Measurements from ENCODE around the gene ARHGAP27. TPM values are rescaled to one million over a fixed set of nuclear protein-coding genes. Genes with fewer than 3 reads are reported as not detected.

ARHGAP27 gene
- total and polyA plus RNA-seq, 2 of the 13 experiments (the other 11 are each of a cell fraction or from before 2014, with no cell fraction given) = 15.5 to 18.9 TPM

DNA sequence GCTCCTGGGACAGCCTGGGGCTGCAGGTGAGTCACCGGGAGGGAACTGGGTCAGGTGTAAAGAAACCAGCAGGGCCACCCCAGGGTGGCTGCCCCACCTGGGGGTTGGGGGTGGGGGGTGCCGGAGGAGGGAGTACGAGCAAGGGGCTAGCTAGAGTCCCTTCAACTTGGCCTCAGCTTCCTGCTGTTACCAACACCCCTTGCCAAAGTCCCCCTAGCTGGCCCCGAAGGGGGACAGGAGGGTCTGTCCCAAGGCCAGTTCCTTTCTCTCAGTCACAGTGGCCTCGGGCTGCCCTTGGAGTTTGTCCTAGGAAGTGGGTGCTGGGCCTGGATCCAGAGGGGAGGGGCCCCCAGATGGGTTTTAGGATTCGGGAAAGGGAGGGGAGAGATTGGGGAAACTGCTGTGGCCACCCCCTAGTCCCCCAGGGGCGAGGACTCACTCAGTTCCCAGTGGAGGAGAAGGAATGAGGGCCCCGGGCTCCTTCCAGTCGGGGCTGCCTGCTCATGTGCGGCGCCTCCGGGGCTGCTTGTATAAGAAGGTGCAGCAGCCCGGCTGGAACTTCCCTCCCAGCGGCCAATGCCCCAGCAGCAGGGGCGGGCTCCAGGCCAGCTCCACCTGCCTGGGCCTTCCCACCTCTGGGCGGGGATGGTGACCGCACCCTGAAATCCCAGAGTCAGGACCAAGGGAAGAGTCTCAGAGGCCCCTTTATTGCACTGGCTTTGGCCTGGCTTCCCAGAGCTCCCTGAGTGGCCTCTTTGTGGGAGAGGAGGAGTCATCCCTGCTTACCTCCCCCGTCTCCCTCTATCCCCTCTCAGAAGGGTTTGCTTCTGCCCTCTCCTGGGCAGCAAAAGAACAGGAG lies 7.3 kb downstream of the ARHGAP27 start (continued):
- TF ChIP-seq ZNF256 (CRISPR knock-in tag; conservative IDR thresholded peaks at IDR 0.05) (no peak), MAFF (IDR thresholded peaks at IDR 0.05; ENCODE audit: low read depth, low read length) (no peak), ZNF501 (CRISPR knock-in tag; IDR thresholded peaks at IDR 0.05) (peak; percentile 64), RBAK (CRISPR knock-in tag; IDR thresholded peaks at IDR 0.05) (no peak), DR1 (CRISPR knock-in tag; IDR thresholded peaks at IDR 0.05) (peak; percentile 92), ADNP (CRISPR knock-in tag; IDR thresholded peaks at IDR 0.05) (no peak), HIVEP1 (CRISPR knock-in tag; IDR thresholded peaks at IDR 0.05) (no peak; the same call in 1 of the 2 replicates), MIER2 (CRISPR knock-in tag; IDR thresholded peaks at IDR 0.05) (peak; percentile 26; the same call in 1 of the 2 replicates), ZNF160 (CRISPR knock-in tag; IDR thresholded peaks at IDR 0.05) (0 out of 2 replicates have a peak, but pooled peaks have one; percentile 26), ZNF292 (CRISPR knock-in tag; IDR thresholded peaks at IDR 0.05; ENCODE audit: borderline replicate concordance, low read depth) (peak; percentile 86)
- TF ChIP-seq, protein P1, sequence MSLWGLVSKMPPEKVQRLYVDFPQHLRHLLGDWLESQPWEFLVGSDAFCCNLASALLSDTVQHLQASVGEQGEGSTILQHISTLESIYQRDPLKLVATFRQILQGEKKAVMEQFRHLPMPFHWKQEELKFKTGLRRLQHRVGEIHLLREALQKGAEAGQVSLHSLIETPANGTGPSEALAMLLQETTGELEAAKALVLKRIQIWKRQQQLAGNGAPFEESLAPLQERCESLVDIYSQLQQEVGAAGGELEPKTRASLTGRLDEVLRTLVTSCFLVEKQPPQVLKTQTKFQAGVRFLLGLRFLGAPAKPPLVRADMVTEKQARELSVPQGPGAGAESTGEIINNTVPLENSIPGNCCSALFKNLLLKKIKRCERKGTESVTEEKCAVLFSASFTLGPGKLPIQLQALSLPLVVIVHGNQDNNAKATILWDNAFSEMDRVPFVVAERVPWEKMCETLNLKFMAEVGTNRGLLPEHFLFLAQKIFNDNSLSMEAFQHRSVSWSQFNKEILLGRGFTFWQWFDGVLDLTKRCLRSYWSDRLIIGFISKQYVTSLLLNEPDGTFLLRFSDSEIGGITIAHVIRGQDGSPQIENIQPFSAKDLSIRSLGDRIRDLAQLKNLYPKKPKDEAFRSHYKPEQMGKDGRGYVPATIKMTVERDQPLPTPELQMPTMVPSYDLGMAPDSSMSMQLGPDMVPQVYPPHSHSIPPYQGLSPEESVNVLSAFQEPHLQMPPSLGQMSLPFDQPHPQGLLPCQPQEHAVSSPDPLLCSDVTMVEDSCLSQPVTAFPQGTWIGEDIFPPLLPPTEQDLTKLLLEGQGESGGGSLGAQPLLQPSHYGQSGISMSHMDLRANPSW (CRISPR knock-in tag; IDR thresholded peaks at IDR 0.05; ENCODE audit: borderline replicate concordance) = 0 out of 2 replicates have a peak, but pooled peaks have one; percentile 54
- TF ChIP-seq, protein P2, sequence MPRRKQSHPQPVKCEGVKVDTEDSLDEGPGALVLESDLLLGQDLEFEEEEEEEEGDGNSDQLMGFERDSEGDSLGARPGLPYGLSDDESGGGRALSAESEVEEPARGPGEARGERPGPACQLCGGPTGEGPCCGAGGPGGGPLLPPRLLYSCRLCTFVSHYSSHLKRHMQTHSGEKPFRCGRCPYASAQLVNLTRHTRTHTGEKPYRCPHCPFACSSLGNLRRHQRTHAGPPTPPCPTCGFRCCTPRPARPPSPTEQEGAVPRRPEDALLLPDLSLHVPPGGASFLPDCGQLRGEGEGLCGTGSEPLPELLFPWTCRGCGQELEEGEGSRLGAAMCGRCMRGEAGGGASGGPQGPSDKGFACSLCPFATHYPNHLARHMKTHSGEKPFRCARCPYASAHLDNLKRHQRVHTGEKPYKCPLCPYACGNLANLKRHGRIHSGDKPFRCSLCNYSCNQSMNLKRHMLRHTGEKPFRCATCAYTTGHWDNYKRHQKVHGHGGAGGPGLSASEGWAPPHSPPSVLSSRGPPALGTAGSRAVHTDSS (CRISPR knock-in tag; conservative IDR thresholded peaks at IDR 0.05) = no peak
- TF ChIP-seq, protein P3, sequence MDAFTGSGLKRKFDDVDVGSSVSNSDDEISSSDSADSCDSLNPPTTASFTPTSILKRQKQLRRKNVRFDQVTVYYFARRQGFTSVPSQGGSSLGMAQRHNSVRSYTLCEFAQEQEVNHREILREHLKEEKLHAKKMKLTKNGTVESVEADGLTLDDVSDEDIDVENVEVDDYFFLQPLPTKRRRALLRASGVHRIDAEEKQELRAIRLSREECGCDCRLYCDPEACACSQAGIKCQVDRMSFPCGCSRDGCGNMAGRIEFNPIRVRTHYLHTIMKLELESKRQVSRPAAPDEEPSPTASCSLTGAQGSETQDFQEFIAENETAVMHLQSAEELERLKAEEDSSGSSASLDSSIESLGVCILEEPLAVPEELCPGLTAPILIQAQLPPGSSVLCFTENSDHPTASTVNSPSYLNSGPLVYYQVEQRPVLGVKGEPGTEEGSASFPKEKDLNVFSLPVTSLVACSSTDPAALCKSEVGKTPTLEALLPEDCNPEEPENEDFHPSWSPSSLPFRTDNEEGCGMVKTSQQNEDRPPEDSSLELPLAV (CRISPR knock-in tag; conservative IDR thresholded peaks at IDR 0.05; ENCODE audit: low read depth) = no peak
- TF ChIP-seq, protein P4, sequence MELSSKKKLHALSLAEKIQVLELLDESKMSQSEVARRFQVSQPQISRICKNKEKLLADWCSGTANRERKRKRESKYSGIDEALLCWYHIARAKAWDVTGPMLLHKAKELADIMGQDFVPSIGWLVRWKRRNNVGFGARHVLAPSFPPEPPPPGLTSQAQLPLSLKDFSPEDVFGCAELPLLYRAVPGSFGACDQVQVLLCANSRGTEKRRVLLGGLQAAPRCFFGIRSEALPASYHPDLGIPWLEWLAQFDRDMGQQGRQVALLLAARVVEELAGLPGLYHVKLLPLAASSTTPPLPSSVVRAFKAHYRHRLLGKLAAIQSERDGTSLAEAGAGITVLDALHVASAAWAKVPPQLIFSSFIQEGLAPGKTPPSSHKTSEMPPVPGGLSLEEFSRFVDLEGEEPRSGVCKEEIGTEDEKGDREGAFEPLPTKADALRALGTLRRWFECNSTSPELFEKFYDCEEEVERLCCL (CRISPR knock-in tag; IDR thresholded peaks at IDR 0.05; ENCODE audit: borderline replicate concordance) = no peak
- TF ChIP-seq, protein P5, sequence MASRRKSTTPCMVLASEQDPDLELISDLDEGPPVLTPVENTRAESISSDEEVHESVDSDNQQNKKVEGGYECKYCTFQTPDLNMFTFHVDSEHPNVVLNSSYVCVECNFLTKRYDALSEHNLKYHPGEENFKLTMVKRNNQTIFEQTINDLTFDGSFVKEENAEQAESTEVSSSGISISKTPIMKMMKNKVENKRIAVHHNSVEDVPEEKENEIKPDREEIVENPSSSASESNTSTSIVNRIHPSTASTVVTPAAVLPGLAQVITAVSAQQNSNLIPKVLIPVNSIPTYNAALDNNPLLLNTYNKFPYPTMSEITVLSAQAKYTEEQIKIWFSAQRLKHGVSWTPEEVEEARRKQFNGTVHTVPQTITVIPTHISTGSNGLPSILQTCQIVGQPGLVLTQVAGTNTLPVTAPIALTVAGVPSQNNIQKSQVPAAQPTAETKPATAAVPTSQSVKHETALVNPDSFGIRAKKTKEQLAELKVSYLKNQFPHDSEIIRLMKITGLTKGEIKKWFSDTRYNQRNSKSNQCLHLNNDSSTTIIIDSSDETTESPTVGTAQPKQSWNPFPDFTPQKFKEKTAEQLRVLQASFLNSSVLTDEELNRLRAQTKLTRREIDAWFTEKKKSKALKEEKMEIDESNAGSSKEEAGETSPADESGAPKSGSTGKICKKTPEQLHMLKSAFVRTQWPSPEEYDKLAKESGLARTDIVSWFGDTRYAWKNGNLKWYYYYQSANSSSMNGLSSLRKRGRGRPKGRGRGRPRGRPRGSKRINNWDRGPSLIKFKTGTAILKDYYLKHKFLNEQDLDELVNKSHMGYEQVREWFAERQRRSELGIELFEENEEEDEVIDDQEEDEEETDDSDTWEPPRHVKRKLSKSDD (CRISPR knock-in tag; IDR thresholded peaks at IDR 0.05; ENCODE audit: low read depth) = 0 out of 2 replicates have a peak, but pooled peaks have one; percentile 19
- TF ChIP-seq, protein P6, sequence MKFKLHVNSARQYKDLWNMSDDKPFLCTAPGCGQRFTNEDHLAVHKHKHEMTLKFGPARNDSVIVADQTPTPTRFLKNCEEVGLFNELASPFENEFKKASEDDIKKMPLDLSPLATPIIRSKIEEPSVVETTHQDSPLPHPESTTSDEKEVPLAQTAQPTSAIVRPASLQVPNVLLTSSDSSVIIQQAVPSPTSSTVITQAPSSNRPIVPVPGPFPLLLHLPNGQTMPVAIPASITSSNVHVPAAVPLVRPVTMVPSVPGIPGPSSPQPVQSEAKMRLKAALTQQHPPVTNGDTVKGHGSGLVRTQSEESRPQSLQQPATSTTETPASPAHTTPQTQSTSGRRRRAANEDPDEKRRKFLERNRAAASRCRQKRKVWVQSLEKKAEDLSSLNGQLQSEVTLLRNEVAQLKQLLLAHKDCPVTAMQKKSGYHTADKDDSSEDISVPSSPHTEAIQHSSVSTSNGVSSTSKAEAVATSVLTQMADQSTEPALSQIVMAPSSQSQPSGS (CRISPR knock-in tag; IDR thresholded peaks at IDR 0.05) = no peak

Data from HepG2 (cell line).